ENCODE measurements around the gene RNF212B. TPM values are rescaled to one million over a fixed set of nuclear protein-coding genes. Genes with fewer than 3 reads are reported as not detected.

The RNF212B gene
- total and polyA plus RNA-seq, 3 donors from 2014 or later = 5.4 to 23.2 (median 18.3) TPM

DNA sequence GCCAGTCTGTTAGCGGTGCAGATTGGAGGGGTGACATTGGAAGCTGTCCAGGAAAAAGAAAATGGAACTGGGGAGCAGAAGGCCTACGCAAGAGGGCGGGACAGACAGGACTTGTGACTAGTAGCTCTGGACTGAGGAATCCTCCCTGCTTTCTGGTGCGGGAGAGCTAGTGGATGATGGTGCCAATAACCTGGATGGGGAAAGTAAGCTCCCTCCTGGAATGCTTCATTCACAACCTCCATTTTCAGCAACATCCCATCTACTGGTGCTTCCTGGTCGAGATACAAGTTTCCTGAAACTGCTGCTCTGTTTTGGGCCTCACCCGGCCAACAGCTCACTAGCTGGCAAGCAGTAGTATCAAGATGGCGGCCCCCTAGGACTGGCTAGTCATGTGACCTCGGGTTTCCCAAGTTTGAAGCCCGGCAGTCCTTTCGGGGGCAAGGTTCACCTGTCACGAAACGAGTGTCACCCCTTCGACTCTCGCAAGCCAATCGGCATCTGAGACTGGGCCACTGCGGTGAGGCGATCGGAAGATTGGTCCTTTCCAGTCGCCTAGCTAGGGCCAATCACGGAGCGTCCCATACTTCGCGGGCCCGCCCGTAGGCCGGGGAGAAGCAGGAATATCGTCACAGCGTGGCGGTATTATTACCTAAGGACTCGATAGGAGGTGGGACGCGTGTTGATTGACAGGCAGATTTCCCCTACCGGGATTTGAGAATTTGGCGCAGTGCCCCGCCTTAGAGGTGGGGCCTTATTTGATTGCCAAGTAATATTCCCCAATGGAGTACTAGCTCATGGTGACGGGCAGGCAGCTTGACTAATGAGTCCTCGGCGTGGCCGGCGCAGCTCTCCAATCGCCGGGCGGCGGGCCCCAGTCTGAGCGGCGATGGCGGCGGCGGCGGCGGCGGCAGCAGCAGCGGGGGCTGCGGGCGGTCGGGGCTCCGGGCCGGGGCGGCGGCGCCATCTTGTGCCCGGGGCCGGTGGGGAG, 83.1 kb downstream of the RNF212B start, which contains the start of gene PABPN1:
Gene PABPN1, plus strand, starts transcription at position 874 of the 988 bp plus-strand sequence. Its CDS starts 13 bp downstream, at position 887.
- DNase-seq = peak; percentile 100
- 3 to 7% methylated on average over 14 to 47 of the region's 63 CpGs for WGBS, 2 donors
- Histone ChIP-seq H3K27me3 (no peaks in the 10 kb centered on the region), H3K4me3 (peak within 1 kb of the TSS; percentile 96 to 99), H3K4me1 (peaks cover 27% of the 10 kb centered on the region), H3K36me3 (ENCODE audit: low read depth, missing control alignments) (no peaks in the 10 kb centered on the region), H3K9me3 (no peaks in the 10 kb centered on the region), H3K27ac (peak within 1 kb of the TSS; percentile 99)
- no peak for TF ChIP-seq POLR2A (IDR thresholded peaks at IDR 0.05)
- TF ChIP-seq, protein P1, sequence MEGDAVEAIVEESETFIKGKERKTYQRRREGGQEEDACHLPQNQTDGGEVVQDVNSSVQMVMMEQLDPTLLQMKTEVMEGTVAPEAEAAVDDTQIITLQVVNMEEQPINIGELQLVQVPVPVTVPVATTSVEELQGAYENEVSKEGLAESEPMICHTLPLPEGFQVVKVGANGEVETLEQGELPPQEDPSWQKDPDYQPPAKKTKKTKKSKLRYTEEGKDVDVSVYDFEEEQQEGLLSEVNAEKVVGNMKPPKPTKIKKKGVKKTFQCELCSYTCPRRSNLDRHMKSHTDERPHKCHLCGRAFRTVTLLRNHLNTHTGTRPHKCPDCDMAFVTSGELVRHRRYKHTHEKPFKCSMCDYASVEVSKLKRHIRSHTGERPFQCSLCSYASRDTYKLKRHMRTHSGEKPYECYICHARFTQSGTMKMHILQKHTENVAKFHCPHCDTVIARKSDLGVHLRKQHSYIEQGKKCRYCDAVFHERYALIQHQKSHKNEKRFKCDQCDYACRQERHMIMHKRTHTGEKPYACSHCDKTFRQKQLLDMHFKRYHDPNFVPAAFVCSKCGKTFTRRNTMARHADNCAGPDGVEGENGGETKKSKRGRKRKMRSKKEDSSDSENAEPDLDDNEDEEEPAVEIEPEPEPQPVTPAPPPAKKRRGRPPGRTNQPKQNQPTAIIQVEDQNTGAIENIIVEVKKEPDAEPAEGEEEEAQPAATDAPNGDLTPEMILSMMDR (IDR thresholded peaks at IDR 0.05) = no peak
- intact Hi-C loops (cut with DNase I; ENCODE audit: low total_unique reads) = no loop called here

DNA sequence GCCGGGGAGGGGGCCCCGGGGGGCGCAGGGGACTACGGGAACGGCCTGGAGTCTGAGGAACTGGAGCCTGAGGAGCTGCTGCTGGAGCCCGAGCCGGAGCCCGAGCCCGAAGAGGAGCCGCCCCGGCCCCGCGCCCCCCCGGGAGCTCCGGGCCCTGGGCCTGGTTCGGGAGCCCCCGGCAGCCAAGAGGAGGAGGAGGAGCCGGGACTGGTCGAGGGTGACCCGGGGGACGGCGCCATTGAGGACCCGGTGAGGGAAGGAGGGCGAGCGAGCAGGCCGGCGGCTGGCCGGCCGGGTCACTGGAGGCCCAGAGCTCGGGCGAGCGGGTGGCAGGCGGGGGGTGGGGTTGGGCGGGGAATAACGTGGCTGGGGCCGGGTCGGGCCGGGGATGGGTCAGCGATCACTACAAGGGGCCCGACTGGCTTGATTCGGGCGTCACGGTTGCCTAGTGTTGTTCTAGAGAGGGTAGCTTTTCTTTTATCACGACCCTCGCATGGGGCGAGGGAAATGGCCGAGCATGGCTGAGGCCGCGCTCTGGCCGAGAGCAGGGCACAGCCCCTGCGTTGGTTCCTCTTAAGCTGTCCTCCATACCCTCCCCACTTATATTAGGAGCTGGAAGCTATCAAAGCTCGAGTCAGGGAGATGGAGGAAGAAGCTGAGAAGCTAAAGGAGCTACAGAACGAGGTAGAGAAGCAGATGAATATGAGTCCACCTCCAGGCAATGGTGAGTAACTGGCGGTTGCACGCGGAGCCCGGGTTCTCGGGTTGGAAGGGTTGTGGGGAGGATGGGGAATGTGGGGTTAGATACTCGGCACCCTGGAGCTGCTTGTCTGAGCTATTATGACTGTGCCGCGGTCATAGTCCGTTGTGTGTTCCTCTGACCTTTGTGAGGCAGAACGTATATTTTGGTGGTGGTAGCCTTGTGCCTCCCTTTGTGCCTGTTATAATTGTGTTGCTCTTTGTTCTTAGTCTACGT, 84.1 kb downstream of the RNF212B start:
- Histone ChIP-seq H3K27me3 (no peaks in the 10 kb centered on the region), H3K9me3 (no peaks in the 10 kb centered on the region), H3K27ac (peak overlapping the region; percentile 99), H3K4me3 (peak overlapping the region; percentile 96 to 99), H3K4me1 (peaks cover 33% of the 10 kb centered on the region), H3K36me3 (ENCODE audit: low read depth, missing control alignments) (no peaks in the 10 kb centered on the region)
- intact Hi-C loops (cut with DNase I; ENCODE audit: low total_unique reads) = no loop called here
- peak; percentile 54 for DNase-seq
- no peak for TF ChIP-seq POLR2A (IDR thresholded peaks at IDR 0.05)
- TF ChIP-seq, protein P1 (IDR thresholded peaks at IDR 0.05) = no peak
- 0% methylated on average over 35 to 39 of the region's 64 CpGs for WGBS, 2 donors

Small RNAs within 50 kb of the gene (small RNA-seq; reads per million reads assigned to genes)
- gene AL049829.1 (0 reads per million in 2 donors), gene RNU6-1046P (0 reads per million in 2 donors)

Other genes with a start within 250 kb of the RNF212B start
- 10 to 100 TPM; 12.5 to 17.5 TPM for gene C14orf93, start 227.8 kb upstream of the RNF212B start, total RNA-seq
- gene C14orf93, start 227.8 kb upstream of the RNF212B start, polyA plus RNA-seq (ENCODE audit: insufficient read depth, low read depth, low replicate concordance) = 4.5 TPM
- 100 to 1,000 TPM in 1 of 2 donors, 10 to 100 TPM in 1; 97.2 to 123 TPM for gene PSMB5, start 203.0 kb upstream of the RNF212B start, total RNA-seq
- 145 TPM for gene PSMB5, start 203.0 kb upstream of the RNF212B start, polyA plus RNA-seq (ENCODE audit: insufficient read depth, low read depth, low replicate concordance)
- under 1 TPM; 0.12 to 0.31 TPM for gene PSMB11, start 195.7 kb upstream of the RNF212B start, total RNA-seq
- 0.20 TPM for gene PSMB11, start 195.7 kb upstream of the RNF212B start, polyA plus RNA-seq (ENCODE audit: insufficient read depth, low read depth, low replicate concordance)
- gene CDH24, start 180.4 kb upstream of the RNF212B start, total RNA-seq = 10 to 100 TPM; 10.2 TPM
- gene CDH24, start 180.4 kb upstream of the RNF212B start, polyA plus RNA-seq (ENCODE audit: insufficient read depth, low read depth, low replicate concordance) = 3.9 TPM
- gene ACIN1, start 142.8 kb upstream of the RNF212B start, total RNA-seq = 100 to 1,000 TPM; 209 to 216 TPM
- gene ACIN1, start 142.8 kb upstream of the RNF212B start, polyA plus RNA-seq (ENCODE audit: insufficient read depth, low read depth, low replicate concordance) = 151 TPM
- gene C14orf119, start 142.4 kb upstream of the RNF212B start, total RNA-seq = 10 to 100 TPM; 17.7 to 26.9 TPM
- 60.8 TPM for gene C14orf119, start 142.4 kb upstream of the RNF212B start, polyA plus RNA-seq (ENCODE audit: insufficient read depth, low read depth, low replicate concordance)
- gene CIROP, start 132.9 kb upstream of the RNF212B start, total RNA-seq = not detected
- not detected for gene CIROP, start 132.9 kb upstream of the RNF212B start, polyA plus RNA-seq (ENCODE audit: insufficient read depth, low read depth, low replicate concordance)
- under 1 TPM; 0.19 to 0.24 TPM for gene CEBPE, start 118.7 kb upstream of the RNF212B start, total RNA-seq
- not detected for gene CEBPE, start 118.7 kb upstream of the RNF212B start, polyA plus RNA-seq (ENCODE audit: insufficient read depth, low read depth, low replicate concordance)
- gene SLC7A8, start 54.3 kb upstream of the RNF212B start, total RNA-seq = 10 to 100 TPM; 78.2 to 94.2 TPM
- gene SLC7A8, start 54.3 kb upstream of the RNF212B start, polyA plus RNA-seq (ENCODE audit: insufficient read depth, low read depth, low replicate concordance) = 73.5 TPM
- 10 to 100 TPM; 31.7 to 37.7 TPM for gene HOMEZ, start 48.2 kb downstream of the RNF212B start, total RNA-seq
- 71.6 TPM for gene HOMEZ, start 48.2 kb downstream of the RNF212B start, polyA plus RNA-seq (ENCODE audit: insufficient read depth, low read depth, low replicate concordance)
- gene PPP1R3E, start 64.9 kb downstream of the RNF212B start, total RNA-seq = 10 to 100 TPM; 30.4 to 43.5 TPM
- 39.2 TPM for gene PPP1R3E, start 64.9 kb downstream of the RNF212B start, polyA plus RNA-seq (ENCODE audit: insufficient read depth, low read depth, low replicate concordance)
- gene BCL2L2, start 68.9 kb downstream of the RNF212B start, total RNA-seq = 10 to 100 TPM; 78.0 to 85.1 TPM
- gene BCL2L2, start 68.9 kb downstream of the RNF212B start, polyA plus RNA-seq (ENCODE audit: insufficient read depth, low read depth, low replicate concordance) = 46.8 TPM
- gene PABPN1, start 83.5 kb downstream of the RNF212B start, total RNA-seq = 100 to 1,000 TPM; 194 TPM
- gene PABPN1, start 83.5 kb downstream of the RNF212B start, polyA plus RNA-seq (ENCODE audit: insufficient read depth, low read depth, low replicate concordance) = 222 TPM
- 10 to 100 TPM; 56.6 to 93.8 TPM for gene SLC22A17, start 115.0 kb downstream of the RNF212B start, total RNA-seq
- 37.3 TPM for gene SLC22A17, start 115.0 kb downstream of the RNF212B start, polyA plus RNA-seq (ENCODE audit: insufficient read depth, low read depth, low replicate concordance)
- 10 to 100 TPM in 1 of 2 donors, 1 to 10 TPM in 1; 7.6 to 10.3 TPM for gene EFS, start 127.2 kb downstream of the RNF212B start, total RNA-seq
- gene EFS, start 127.2 kb downstream of the RNF212B start, polyA plus RNA-seq (ENCODE audit: insufficient read depth, low read depth, low replicate concordance) = 10.5 TPM
- gene IL25, start 134.9 kb downstream of the RNF212B start, total RNA-seq = under 1 TPM; 0.39 to 0.68 TPM
- gene IL25, start 134.9 kb downstream of the RNF212B start, polyA plus RNA-seq (ENCODE audit: insufficient read depth, low read depth, low replicate concordance) = 0.83 TPM
- under 1 TPM; 0.55 to 0.81 TPM for gene CMTM5, start 139.1 kb downstream of the RNF212B start, total RNA-seq
- gene CMTM5, start 139.1 kb downstream of the RNF212B start, polyA plus RNA-seq (ENCODE audit: insufficient read depth, low read depth, low replicate concordance) = 0.84 TPM
- gene MYH6, start 170.3 kb downstream of the RNF212B start, total RNA-seq = under 1 TPM; 0.12 to 0.39 TPM
- gene MYH6, start 170.3 kb downstream of the RNF212B start, polyA plus RNA-seq (ENCODE audit: insufficient read depth, low read depth, low replicate concordance) = 0.44 TPM
- gene MYH7, start 197.7 kb downstream of the RNF212B start, total RNA-seq = 1 to 10 TPM in 1 of 2 donors, under 1 TPM in 1; 0.87 to 1.3 TPM
- gene MYH7, start 197.7 kb downstream of the RNF212B start, polyA plus RNA-seq (ENCODE audit: insufficient read depth, low read depth, low replicate concordance) = 51.3 TPM
- 10 to 100 TPM; 47.5 to 48.7 TPM for gene NGDN, start 231.8 kb downstream of the RNF212B start, total RNA-seq
- gene NGDN, start 231.8 kb downstream of the RNF212B start, polyA plus RNA-seq (ENCODE audit: insufficient read depth, low read depth, low replicate concordance) = 57.9 TPM

All from testis (tissue), 3 donors.